IPS DF 6.9 (cell line): ENCODE results near the gene IFI44.

Experiments
- DNase-seq: peaks from one replicate; pipeline ENCODE4 v3.0.0-alpha.2; 2013; ENCODE audit warnings: low read depth, low spot score
- H3K27ac ChIP-seq: one replicate; pipeline ENCODE4 v1.5.1; 2013; ENCODE audit warnings: low read length, control low read depth
- H3K27me3 ChIP-seq: 2 replicates; pipeline ENCODE4 v1.6.1; 2013; ENCODE audit warnings: mild to moderate bottlenecking, low read length; ENCODE audit not compliant: control insufficient read depth, insufficient read depth
- H3K36me3 ChIP-seq: 2 replicates; pipeline ENCODE4 v1.6.1; 2013; ENCODE audit warnings: low read length; ENCODE audit not compliant: control insufficient read depth, insufficient read depth
- H3K4me1 ChIP-seq: 2 replicates; pipeline ENCODE4 v1.6.1; 2013; ENCODE audit warnings: low read length; ENCODE audit not compliant: control insufficient read depth, insufficient read depth
- H3K4me3 ChIP-seq: 2 replicates; pipeline ENCODE4 v1.5.1; 2013; ENCODE audit warnings: mild to moderate bottlenecking, low read length
- H3K9me3 ChIP-seq: 2 replicates; pipeline ENCODE4 v1.6.1; 2013; ENCODE audit warnings: low read length, inconsistent platforms; ENCODE audit not compliant: control insufficient read depth, insufficient read depth
- WGBS: extraction: QIAGEN DNeasy Blood & Tissue Kit; methylation state at CpG from one replicate; pipeline ENCODE4 v1.1.7; 2013; ENCODE audit warnings: mixed read lengths, missing lambda C conversion rate; ENCODE audit not compliant: insufficient read length, insufficient coverage; 5-methylcytosine and 5-hydroxymethylcytosine counted together

Gene IFI44

DNA sequence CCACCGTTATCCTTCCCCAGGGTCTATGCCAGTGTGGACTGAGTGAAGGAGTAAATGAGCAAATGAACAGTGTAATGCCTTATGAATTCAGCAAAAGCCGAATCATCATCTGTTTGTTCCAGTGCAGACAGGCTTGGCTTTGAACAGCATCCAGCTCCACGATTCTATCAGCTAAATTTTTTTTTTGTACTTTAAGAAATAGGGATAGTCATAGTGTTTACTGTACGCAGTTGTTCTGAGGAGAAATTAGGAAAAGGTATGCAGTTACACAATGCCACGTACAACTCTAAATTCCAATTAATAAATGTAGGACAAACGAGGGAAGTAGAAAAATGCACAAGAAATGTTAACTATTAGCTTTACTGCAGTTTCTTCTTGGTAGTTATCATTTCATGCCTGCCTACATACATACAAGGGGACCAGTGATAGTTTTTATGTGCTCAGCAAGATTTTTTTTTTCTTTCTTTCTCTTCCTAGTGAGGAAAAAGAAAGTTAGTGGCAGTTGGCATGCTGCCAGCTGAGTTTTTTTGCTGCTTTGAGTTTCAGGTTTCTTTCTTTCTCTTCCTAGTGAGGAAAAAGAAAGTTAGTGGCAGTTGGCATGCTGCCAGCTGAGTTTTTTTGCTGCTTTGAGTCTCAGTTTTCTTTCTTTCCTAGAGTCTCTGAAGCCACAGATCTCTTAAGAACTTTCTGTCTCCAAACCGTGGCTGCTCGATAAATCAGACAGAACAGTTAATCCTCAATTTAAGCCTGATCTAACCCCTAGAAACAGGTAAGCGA, 29.6 kb upstream of the IFI44 start, which contains the start of gene IFI44L:
TSS of gene IFI44L (plus strand) at position 646 of the 777 bp plus-strand sequence. CDS start 7,468 bp downstream, outside the sequence.
- Histone ChIP-seq H3K4me1 (no peaks in the 10 kb centered on the region), H3K27me3 (no peaks in the 10 kb centered on the region), H3K4me3 (no peak within 1 kb of the TSS), H3K27ac (no peak within 1 kb of the TSS), H3K36me3 (no peaks in the 10 kb centered on the region), H3K9me3 (no peaks in the 10 kb centered on the region)
- DNase-seq, result no peak
- no CpG with 5 or more reads among the region's 9 CpGs for WGBS

GRCh38 chr1:78620666-78621065, 29.0 kb upstream of the IFI44 start:
- no peak overlapping the region for H3K27ac ChIP-seq
- no peaks in the 10 kb centered on the region for H3K4me1 ChIP-seq
- H3K9me3 ChIP-seq, result no peaks in the 10 kb centered on the region
- no peak overlapping the region for H3K4me3 ChIP-seq
- WGBS, result no CpG with 5 or more reads among the region's 1 CpG
- DNase-seq, result no peak
- H3K36me3 ChIP-seq, result no peaks in the 10 kb centered on the region
- H3K27me3 ChIP-seq, result no peaks in the 10 kb centered on the region

DNA sequence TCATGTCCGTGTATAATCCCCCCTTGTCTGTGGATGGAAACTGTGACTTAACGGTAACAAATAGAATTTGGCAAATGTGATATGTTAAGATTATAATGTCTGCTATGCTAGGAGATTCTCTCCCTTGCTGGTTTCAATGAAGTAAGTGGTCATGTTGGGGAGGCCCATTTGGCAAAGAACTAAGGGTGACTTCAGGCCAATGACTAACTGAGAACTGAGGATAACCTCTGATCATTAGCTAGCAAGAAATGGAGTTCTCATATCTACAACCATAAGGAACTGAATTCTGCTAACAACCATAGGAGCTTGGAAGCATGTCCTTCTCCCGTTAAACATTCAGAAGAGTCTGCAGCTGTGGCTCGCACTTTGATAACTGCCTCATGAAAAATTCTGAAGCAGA, 27.1 kb upstream of the IFI44 start:
- Histone ChIP-seq H3K4me3 (no peak overlapping the region), H3K27me3 (no peaks in the 10 kb centered on the region), H3K27ac (no peak overlapping the region), H3K4me1 (no peaks in the 10 kb centered on the region), H3K36me3 (no peaks in the 10 kb centered on the region), H3K9me3 (no peaks in the 10 kb centered on the region)
- no peak for DNase-seq
- WGBS, result no CpG with 5 or more reads among the region's 4 CpGs

GRCh38 chr1:78624035-78624434, 25.6 kb upstream of the IFI44 start:
- Histone ChIP-seq H3K4me3 (no peak overlapping the region), H3K27me3 (no peaks in the 10 kb centered on the region), H3K4me1 (no peaks in the 10 kb centered on the region), H3K27ac (no peak overlapping the region), H3K36me3 (no peaks in the 10 kb centered on the region), H3K9me3 (no peaks in the 10 kb centered on the region)
- DNase-seq, result no peak
- no CpG with 5 or more reads among the region's 7 CpGs for WGBS

DNA sequence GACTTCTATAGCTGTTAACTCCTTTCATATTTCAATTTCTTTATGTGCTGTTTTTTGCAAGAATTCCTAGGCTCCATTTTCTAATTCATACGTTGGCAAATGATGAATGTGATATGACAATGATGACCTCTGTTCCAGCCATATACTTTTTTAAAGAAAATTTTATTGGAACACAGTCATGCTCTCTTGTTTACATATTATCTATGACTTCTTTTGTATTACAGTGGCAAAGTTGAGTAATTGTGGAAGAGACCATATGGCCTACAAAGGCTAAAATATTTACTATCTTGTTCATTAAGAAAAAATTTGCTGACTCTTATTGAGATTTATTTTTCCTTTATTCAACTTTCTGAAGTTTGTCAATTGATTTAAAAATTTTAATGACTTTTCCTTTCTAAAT, 22.3 kb upstream of the IFI44 start:
- H3K4me1 ChIP-seq, result no peaks in the 10 kb centered on the region
- H3K27ac ChIP-seq, result no peak overlapping the region
- H3K36me3 ChIP-seq, result no peaks in the 10 kb centered on the region
- DNase-seq, result no peak
- H3K27me3 ChIP-seq, result no peaks in the 10 kb centered on the region
- WGBS, result no CpG with 5 or more reads among the region's 1 CpG
- no peak overlapping the region for H3K4me3 ChIP-seq
- no peaks in the 10 kb centered on the region for H3K9me3 ChIP-seq

GRCh38 chr1:78630600-78630999, 19.0 kb upstream of the IFI44 start:
- Histone ChIP-seq H3K27ac (no peak overlapping the region), H3K4me1 (no peaks in the 10 kb centered on the region; the same call in 1 of the 2 replicates), H3K9me3 (no peaks in the 10 kb centered on the region), H3K4me3 (no peak overlapping the region), H3K36me3 (no peaks in the 10 kb centered on the region), H3K27me3 (no peaks in the 10 kb centered on the region)
- no CpG with 5 or more reads among the region's 2 CpGs for WGBS
- DNase-seq, result no peak

DNA sequence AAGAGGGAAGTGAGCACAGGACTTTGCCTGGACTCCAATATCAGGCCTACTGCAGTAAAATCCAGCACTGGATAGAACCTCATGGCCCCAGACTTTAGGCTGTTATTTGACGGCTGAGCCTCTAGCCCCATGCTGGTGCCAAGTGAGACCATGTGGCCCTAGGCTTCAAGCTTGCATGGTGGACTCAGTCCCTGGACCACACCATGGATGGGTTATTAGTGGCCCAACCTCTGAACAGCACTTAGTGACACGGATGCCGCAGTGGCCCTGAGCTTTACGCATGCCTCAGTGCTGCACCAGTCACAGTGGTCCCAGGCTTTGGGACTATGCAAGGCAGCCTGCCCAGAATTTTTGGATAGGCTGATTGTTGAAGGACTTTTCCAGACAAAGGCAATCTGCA, 16.4 kb upstream of the IFI44 start:
- no peaks in the 10 kb centered on the region for H3K9me3 ChIP-seq
- WGBS, result no CpG with 5 or more reads among the region's 4 CpGs
- no peak for DNase-seq
- H3K4me1 ChIP-seq, result no peaks in the 10 kb centered on the region; the same call in 1 of the 2 replicates
- H3K27ac ChIP-seq, result no peak overlapping the region
- H3K36me3 ChIP-seq, result no peaks in the 10 kb centered on the region
- no peaks in the 10 kb centered on the region for H3K27me3 ChIP-seq
- H3K4me3 ChIP-seq, result no peak overlapping the region

DNA sequence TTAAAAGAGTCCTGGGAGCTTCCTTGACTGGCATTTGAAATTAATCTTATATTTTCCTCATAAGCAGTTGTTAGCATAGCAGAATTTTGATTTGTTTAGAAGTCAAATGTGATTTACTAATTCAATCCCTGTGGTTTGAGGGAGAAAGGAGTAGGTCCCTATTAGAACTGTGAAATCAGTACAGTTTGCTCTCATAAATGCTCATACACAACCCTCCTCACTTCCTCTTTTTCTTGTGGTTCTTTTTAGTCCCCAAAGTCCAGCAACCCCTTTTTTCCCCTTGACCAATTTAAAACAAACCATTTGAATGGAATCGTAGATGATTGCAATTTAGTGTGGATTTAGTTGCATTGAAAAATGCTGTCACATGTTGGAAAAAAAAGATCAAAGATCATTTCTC, 9.2 kb upstream of the IFI44 start:
- Histone ChIP-seq H3K36me3 (no peaks in the 10 kb centered on the region), H3K4me3 (no peak overlapping the region), H3K4me1 (no peaks in the 10 kb centered on the region), H3K27ac (no peak overlapping the region), H3K27me3 (no peaks in the 10 kb centered on the region), H3K9me3 (no peaks in the 10 kb centered on the region)
- no CpG with 5 or more reads among the region's 1 CpG for WGBS
- no peak for DNase-seq

DNA sequence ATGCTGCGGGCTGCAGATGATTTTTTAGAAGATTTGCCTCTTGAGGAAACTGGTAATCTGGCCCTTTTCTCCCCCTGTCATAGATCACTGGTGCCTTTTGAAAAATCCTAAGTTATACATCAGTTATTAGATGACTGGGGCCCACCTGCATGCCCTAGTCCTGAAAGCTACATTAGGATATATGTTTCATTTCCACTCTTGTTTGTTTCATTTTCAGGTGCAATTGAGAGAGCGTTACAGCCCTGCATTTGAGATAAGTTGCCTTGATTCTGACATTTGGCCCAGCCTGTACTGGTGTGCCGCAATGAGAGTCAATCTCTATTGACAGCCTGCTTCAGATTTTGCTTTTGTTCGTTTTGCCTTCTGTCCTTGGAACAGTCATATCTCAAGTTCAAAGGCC, 8.1 kb upstream of the IFI44 start:
- H3K4me3 ChIP-seq, result no peak overlapping the region
- H3K4me1 ChIP-seq, result no peaks in the 10 kb centered on the region
- H3K27me3 ChIP-seq, result no peaks in the 10 kb centered on the region
- H3K36me3 ChIP-seq, result no peaks in the 10 kb centered on the region
- no peak overlapping the region for H3K27ac ChIP-seq
- DNase-seq, result no peak
- H3K9me3 ChIP-seq, result no peaks in the 10 kb centered on the region
- no CpG with 5 or more reads among the region's 4 CpGs for WGBS

DNA sequence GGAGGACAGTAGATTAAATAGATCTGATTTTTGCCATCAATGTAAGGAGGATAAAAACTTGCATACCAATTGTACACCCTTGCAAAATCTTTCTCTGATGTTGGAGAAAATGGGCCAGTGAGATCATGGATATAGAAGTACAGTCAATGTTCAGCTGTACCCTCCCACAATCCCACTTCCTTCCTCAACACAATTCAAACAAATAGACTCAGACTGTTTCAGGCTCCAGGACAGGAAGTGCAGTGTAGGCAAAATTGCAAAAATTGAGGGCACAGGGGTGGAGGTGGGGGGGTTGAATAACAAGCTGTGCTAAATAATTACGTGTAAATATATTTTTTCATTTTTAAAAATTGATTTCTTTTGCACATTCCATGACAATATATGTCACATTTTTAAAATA, 3.9 kb upstream of the IFI44 start:
- Histone ChIP-seq H3K4me3 (no peak overlapping the region), H3K27ac (no peak overlapping the region), H3K9me3 (no peaks in the 10 kb centered on the region), H3K36me3 (no peaks in the 10 kb centered on the region), H3K27me3 (no peaks in the 10 kb centered on the region), H3K4me1 (no peaks in the 10 kb centered on the region)
- no CpG with 5 or more reads among the region's 1 CpG for WGBS
- no peak for DNase-seq

- Histone ChIP-seq H3K4me1 (no peaks in the 10 kb centered on the region), H3K9me3 (no peaks in the 10 kb centered on the region), H3K27me3 (no peaks in the 10 kb centered on the region), H3K4me3 (no peak overlapping the region), H3K27ac (no peak overlapping the region), H3K36me3 (no peaks in the 10 kb centered on the region)
- no peak for DNase-seq
- no CpG with 5 or more reads among the region's 1 CpG for WGBS
These were observed 2.4 kb upstream of the IFI44 start for GRCh38 chr1:78647238-78647637.
